OCI-M2 (cell line): Measurements from ENCODE around the gene TMEM213.
"Not testable (repeated sequence)": the region's sequence is repeated elsewhere in the genome, so short reads cannot be mapped to it uniquely, and the experiment has no call there.

Source experiments
- DNase-seq: peaks from one replicate; lab custom pipeline; 2025; ENCODE audit not compliant: unreplicated experiment; lab: John Stamatoyannopoulos, UW

TMEM213 gene

GRCh38 chr7:138796038-138796615, 1.7 kb upstream of the TMEM213 start:
- no peak for DNase-seq

GRCh38 chr7:138797046-138797445, 748 bp upstream of the TMEM213 start:
- DNase-seq = not testable (repeated sequence)

GRCh38 chr7:138798836-138799235, 1.0 kb downstream of the TMEM213 start:
- DNase-seq = no peak

GRCh38 chr7:138799336-138800000, 1.7 kb downstream of the TMEM213 start:
- no peak for DNase-seq

- no peak for DNase-seq
These were observed 3.5 kb downstream of the TMEM213 start for GRCh38 chr7:138801256-138801655.

- DNase-seq = no peak
These were observed 4.9 kb downstream of the TMEM213 start for GRCh38 chr7:138802706-138803105.

- DNase-seq = no peak
These were observed 6.8 kb downstream of the TMEM213 start for GRCh38 chr7:138804618-138805017.

- DNase-seq = no peak
These were observed 11.6 kb downstream of the TMEM213 start for GRCh38 chr7:138809346-138809745.

- DNase-seq = not testable (repeated sequence)
These were observed 13.5 kb downstream of the TMEM213 start for GRCh38 chr7:138811327-138811726.

- no peak for DNase-seq
These were observed 16.2 kb downstream of the TMEM213 start for GRCh38 chr7:138813945-138814344.

- no peak for DNase-seq
These were observed 17.1 kb downstream of the TMEM213 start for GRCh38 chr7:138814816-138815332.

- no peak for DNase-seq
These were observed 18.9 kb downstream of the TMEM213 start for GRCh38 chr7:138816650-138817049.

- DNase-seq = no peak
These were observed 21.8 kb downstream of the TMEM213 start for GRCh38 chr7:138819625-138820024.

- DNase-seq = no peak
These were observed 24.1 kb downstream of the TMEM213 start for GRCh38 chr7:138821912-138822311.

GRCh38 chr7:138822867-138823535, 25.2 kb downstream of the TMEM213 start:
- DNase-seq = no peak

GRCh38 chr7:138825049-138825721, 27.4 kb downstream of the TMEM213 start:
- DNase-seq = no peak

- no peak for DNase-seq
These were observed 30.5 kb downstream of the TMEM213 start for GRCh38 chr7:138828302-138828701.

GRCh38 chr7:138829335-138829734, 31.5 kb downstream of the TMEM213 start:
- DNase-seq = no peak

- DNase-seq = no peak
These were observed 35.2 kb downstream of the TMEM213 start for GRCh38 chr7:138832966-138833365.

GRCh38 chr7:138833596-138833995, 35.8 kb downstream of the TMEM213 start:
- DNase-seq = no peak

GRCh38 chr7:138834583-138834982, 36.8 kb downstream of the TMEM213 start:
- DNase-seq = no peak

GRCh38 chr7:138835087-138835486, 37.3 kb downstream of the TMEM213 start:
- DNase-seq = no peak
